ENCODE results near the gene THUMPD3.

DNA sequence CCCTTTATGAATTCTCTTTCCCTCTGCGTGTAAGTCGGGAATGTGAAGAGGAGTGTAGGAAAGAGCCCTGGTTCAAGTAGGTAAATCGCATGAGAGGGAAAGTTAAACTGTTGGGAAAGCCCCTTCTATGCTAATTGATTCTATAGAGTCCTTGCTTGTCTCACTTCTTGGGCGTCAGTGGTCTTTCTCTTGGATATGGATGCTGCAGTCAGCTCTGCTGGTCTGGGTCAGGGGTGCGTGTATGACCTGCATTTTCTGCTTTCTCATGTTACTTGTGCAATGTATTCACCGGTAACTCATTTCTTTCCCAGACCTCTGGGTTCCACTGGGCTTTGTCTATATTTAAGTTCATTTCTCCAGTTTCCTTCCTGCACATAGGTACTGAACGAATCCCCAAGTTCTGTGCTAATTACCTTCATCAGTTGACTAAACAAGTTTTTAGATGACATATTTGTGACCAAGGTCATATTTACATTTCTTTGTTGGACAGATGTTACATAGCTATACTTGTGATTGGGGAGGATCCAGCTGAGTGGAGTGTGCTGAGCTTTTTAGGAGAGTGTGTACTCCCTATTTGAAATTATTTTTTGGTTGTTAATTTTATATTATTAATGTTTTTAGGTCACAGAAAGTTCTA, 36.0 kb downstream of the THUMPD3 start:
- TF ChIP-seq, protein P1, sequence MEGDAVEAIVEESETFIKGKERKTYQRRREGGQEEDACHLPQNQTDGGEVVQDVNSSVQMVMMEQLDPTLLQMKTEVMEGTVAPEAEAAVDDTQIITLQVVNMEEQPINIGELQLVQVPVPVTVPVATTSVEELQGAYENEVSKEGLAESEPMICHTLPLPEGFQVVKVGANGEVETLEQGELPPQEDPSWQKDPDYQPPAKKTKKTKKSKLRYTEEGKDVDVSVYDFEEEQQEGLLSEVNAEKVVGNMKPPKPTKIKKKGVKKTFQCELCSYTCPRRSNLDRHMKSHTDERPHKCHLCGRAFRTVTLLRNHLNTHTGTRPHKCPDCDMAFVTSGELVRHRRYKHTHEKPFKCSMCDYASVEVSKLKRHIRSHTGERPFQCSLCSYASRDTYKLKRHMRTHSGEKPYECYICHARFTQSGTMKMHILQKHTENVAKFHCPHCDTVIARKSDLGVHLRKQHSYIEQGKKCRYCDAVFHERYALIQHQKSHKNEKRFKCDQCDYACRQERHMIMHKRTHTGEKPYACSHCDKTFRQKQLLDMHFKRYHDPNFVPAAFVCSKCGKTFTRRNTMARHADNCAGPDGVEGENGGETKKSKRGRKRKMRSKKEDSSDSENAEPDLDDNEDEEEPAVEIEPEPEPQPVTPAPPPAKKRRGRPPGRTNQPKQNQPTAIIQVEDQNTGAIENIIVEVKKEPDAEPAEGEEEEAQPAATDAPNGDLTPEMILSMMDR (IDR thresholded peaks at IDR 0.05), result no peak
- no peak for TF ChIP-seq POLR2A (IDR thresholded peaks at IDR 0.05)
